IMR-90 (cell line): ENCODE measurements around the gene SCN11A. TPM values are rescaled to one million over a fixed set of nuclear protein-coding genes. Genes with fewer than 3 reads are reported as not detected.

Source experiments
- ATAC-seq: fragments of 200-7000 bp; cut with Tn5 transposase; 2 replicates; pipeline ENCODE4 v1.9.1; 2020; ENCODE audit warnings: low read depth, mild to moderate bottlenecking, moderate library complexity
- BruUV-seq: library from RNA; stranded (reverse); fragments of 400-500 nt; replicated peaks from 2 replicates; lab custom pipeline; 2021; lab: Mats Ljungman, UMichigan
- CTCF ChIA-PET: fragments of 300-600 bp; formaldehyde crosslinking; extraction: SDS; loops from one replicate; lab custom pipeline; 2021; ENCODE audit warnings: antibody characterized with exemption; lab: Yijun Ruan, JAX
- POLR2A ChIA-PET: fragments of 300-600 bp; sonication (Branson Sonifier 250); formaldehyde crosslinking; loops from one replicate; lab custom pipeline; 2022; ENCODE audit warnings: antibody characterized with exemption; ENCODE audit not compliant: unreplicated experiment; lab: Charles Lee
- DNase-seq: peaks from one replicate; pipeline ENCODE4 v3.0.0; 2013
- H2AFZ ChIP-seq: replicated peaks from 2 replicates; pipeline ENCODE3; 2013; ENCODE audit warnings: low read length, mild to moderate bottlenecking; ENCODE audit not compliant: poor library complexity
- H2AK5ac ChIP-seq: 2 replicates; pipeline ENCODE4 v1.6.1; 2013; ENCODE audit warnings: low read depth, low read length, inconsistent platforms
- H2AK9ac ChIP-seq: replicated peaks from 2 replicates; pipeline ENCODE3; 2013; ENCODE audit warnings: mild to moderate bottlenecking, low read depth, low read length, moderate library complexity; ENCODE audit not compliant: poor library complexity
- H2BK120ac ChIP-seq: 2 replicates; pipeline ENCODE4 v1.6.1; 2013; ENCODE audit warnings: low read depth, low read length, inconsistent platforms
- H2BK15ac ChIP-seq: 3 replicates; pipeline ENCODE4 v1.6.1; 2013; ENCODE audit warnings: low read depth, low read length, inconsistent platforms
- H2BK20ac ChIP-seq: 2 replicates; pipeline ENCODE4 v1.6.1; 2013; ENCODE audit warnings: low read depth, mild to moderate bottlenecking, inconsistent platforms, low read length, moderate library complexity
- H2BK5ac ChIP-seq: 2 replicates; pipeline ENCODE4 v1.6.1; 2013; ENCODE audit warnings: mild to moderate bottlenecking, low read depth, low read length, inconsistent platforms; ENCODE audit not compliant: poor library complexity, severe bottlenecking
- H3K14ac ChIP-seq: replicated peaks from 2 replicates; pipeline ENCODE4 v1.6.1; 2013; ENCODE audit warnings: low read depth, low read length, inconsistent platforms
- H3K18ac ChIP-seq: 2 replicates; pipeline ENCODE4 v1.6.1; 2013; ENCODE audit warnings: low read depth, low read length, control low read depth
- H3K23ac ChIP-seq: 2 replicates; pipeline ENCODE4 v1.6.1; 2013; ENCODE audit warnings: low read depth, low read length, inconsistent platforms
- H3K27ac ChIP-seq: 2 replicates; pipeline ENCODE4 v1.5.1; 2013; ENCODE audit warnings: mild to moderate bottlenecking, control low read depth, low read length; ENCODE audit not compliant: insufficient read depth
- H3K27me3 ChIP-seq: 2 replicates; pipeline ENCODE4 v1.6.1; 2013; ENCODE audit warnings: low read length; ENCODE audit not compliant: control insufficient read depth, insufficient read depth
- H3K36me3 ChIP-seq: 2 replicates; pipeline ENCODE4 v1.6.1; 2013; ENCODE audit warnings: low read length, mixed read lengths; ENCODE audit not compliant: control insufficient read depth, insufficient read depth
- H3K4ac ChIP-seq: 2 replicates; pipeline ENCODE4 v1.6.1; 2013; ENCODE audit warnings: low read depth, low read length, inconsistent platforms
- H3K4me1 ChIP-seq: 2 replicates; pipeline ENCODE4 v1.6.1; 2013; ENCODE audit warnings: low read length, mixed read lengths; ENCODE audit not compliant: control insufficient read depth, insufficient read depth
- H3K4me2 ChIP-seq: 2 replicates; pipeline ENCODE4 v1.6.1; 2013; ENCODE audit warnings: low read depth, mild to moderate bottlenecking, control low read depth, low read length, moderate library complexity
- H3K4me3 ChIP-seq: 2 replicates; pipeline ENCODE4 v1.5.1; 2013; ENCODE audit warnings: low read depth, mild to moderate bottlenecking, control low read depth, low read length, moderate library complexity; ENCODE audit not compliant: insufficient read depth
- H3K56ac ChIP-seq: 2 replicates; pipeline ENCODE4 v1.6.1; 2013; ENCODE audit warnings: low read length, inconsistent platforms; ENCODE audit not compliant: insufficient read depth; ENCODE audit errors: extremely low read depth
- H3K79me1 ChIP-seq, 2 experiments: 2 replicates each; pipeline ENCODE4 v1.6.1; 2013; ENCODE audit warnings: low read length in 2 of 2, inconsistent platforms in 1 of 2, low read depth in 1 of 2
- H3K9ac ChIP-seq: 2 replicates; pipeline ENCODE4 v1.6.1; 2013; ENCODE audit warnings: low read depth, low read length, control low read depth
- H3K9me1 ChIP-seq: 2 replicates; pipeline ENCODE4 v1.6.1; 2013; ENCODE audit warnings: low read length, inconsistent platforms; ENCODE audit not compliant: insufficient read depth
- H3K9me3 ChIP-seq: 2 replicates; pipeline ENCODE4 v1.6.1; 2013; ENCODE audit warnings: low read length; ENCODE audit not compliant: control insufficient read depth, insufficient read depth
- H4K20me1 ChIP-seq: 2 replicates; pipeline ENCODE4 v1.6.1; 2013; ENCODE audit warnings: low read length, inconsistent platforms; ENCODE audit not compliant: insufficient read depth
- H4K5ac ChIP-seq: 2 replicates; pipeline ENCODE4 v1.6.1; 2013; ENCODE audit warnings: mild to moderate bottlenecking, low read depth, low read length, control low read depth
- H4K8ac ChIP-seq, 2 experiments: 2 replicates each; pipeline ENCODE4 v1.6.1; 2013; ENCODE audit warnings: low read depth in 2 of 2, low read length in 2 of 2, control low read depth in 1 of 2, inconsistent platforms in 1 of 2
- H4K91ac ChIP-seq: 2 replicates; pipeline ENCODE4 v1.6.1; 2013; ENCODE audit warnings: low read depth, low read length, inconsistent platforms; ENCODE audit not compliant: insufficient read depth
- FOS ChIP-seq: fragments of 150-350 bp; IDR thresholded peaks from 2 replicates; pipeline ENCODE4 v1.6.1; 2016; ENCODE audit warnings: low read depth, low read length
- MAFK ChIP-seq: IDR thresholded peaks from 2 replicates; pipeline ENCODE4 v1.6.1; 2012; ENCODE audit warnings: low read depth, low read length, improper control_type of control experiment
- MXI1 ChIP-seq: IDR thresholded peaks from 2 replicates; pipeline ENCODE4 v1.6.1; 2012; ENCODE audit warnings: low read depth, mild to moderate bottlenecking, low read length, moderate library complexity, borderline replicate concordance
- RFX5 ChIP-seq: IDR thresholded peaks from 2 replicates; pipeline ENCODE4 v1.8.0; 2012; ENCODE audit warnings: low read depth, mild to moderate bottlenecking, low read length, moderate library complexity
- WGBS, 2 experiments: methylation state at CpG; one replicate each; pipeline versions ENCODE4 v1.1.5 to v1.1.7; 2013; ENCODE audit warnings: missing lambda C conversion rate in 2 of 2; ENCODE audit not compliant: insufficient read length in 1 of 2; ENCODE audit errors: extremely low coverage in 2 of 2; 5-methylcytosine and 5-hydroxymethylcytosine counted together
- dilution Hi-C: fragments of 300-500 bp; cut with HindIII; formaldehyde crosslinking; loops from one replicate; pipeline ENCODE4 v1.14.3; 2018; ENCODE audit warnings: low sequenced_read_pairs; ENCODE audit not compliant: unreplicated experiment
- in situ Hi-C: fragments of 300-500 bp; cut with MboI; formaldehyde crosslinking; loops from 3 replicates; pipeline ENCODE4 v1.14.3; 2019; ENCODE audit warnings: low sequenced_read_pairs, inconsistent platforms, mixed read lengths
- intact Hi-C: fragments of 100-400 bp; cut with micrococcal nuclease; formaldehyde crosslinking; loops from 2 replicates; pipeline ENCODE4 v1.10.0; 2022
- polyA plus RNA-seq, 3 experiments: library from polyadenylated mRNA; depleted of rRNA; stranded (reverse); fragments of >200 nt; gene quantifications; 2 replicates each; pipeline ENCODE4 v1.2.3, GENCODE V29; 2012; ENCODE audit warnings: low replicate concordance in 1 of 3
- total RNA-seq: library from RNA; depleted of rRNA; stranded (reverse); fragments of >200 nt; gene quantifications from 2 replicates; pipeline ENCODE4 v1.2.3, GENCODE V29; 2012
- TF ChIP-seq, protein P1 (sequence below): fragments of 150-350 bp; IDR thresholded peaks from 2 replicates; pipeline ENCODE4 v1.6.1; 2016; ENCODE audit warnings: low read depth, mild to moderate bottlenecking, low read length, moderate library complexity, borderline replicate concordance
- TF ChIP-seq, protein P2 (sequence below): conservative IDR thresholded peaks from 2 replicates; pipeline ENCODE4 v1.5.1; 2012; ENCODE audit warnings: mild to moderate bottlenecking, low read depth, low read length, improper control_type of control experiment

The SCN11A gene
- total and polyA plus RNA-seq, 2 of the 4 experiments (the other 2 are of a cell fraction): under 0.01 to 0.02 TPM

DNA sequence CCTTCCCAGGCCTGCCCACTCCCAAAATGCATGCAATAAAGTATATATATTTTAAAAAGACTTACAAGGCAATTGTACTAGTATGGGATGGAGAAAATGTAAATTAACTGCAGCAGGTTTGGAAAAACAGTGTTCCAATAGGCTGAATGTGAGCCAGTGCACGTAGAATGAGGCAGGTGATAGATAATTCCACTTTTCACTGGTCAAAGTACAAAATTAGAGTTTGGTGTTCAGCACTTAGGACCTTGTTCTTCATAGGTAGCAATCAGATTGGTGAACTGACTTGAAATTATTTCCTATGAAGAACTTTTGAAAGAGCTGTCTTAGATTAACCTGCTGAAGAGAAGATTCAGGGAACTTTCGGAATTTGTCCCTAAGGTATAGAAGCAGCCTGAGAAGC lies 2.0 kb upstream of the SCN11A start:
- no peak overlapping the region for H4K91ac ChIP-seq
- no peak overlapping the region for H3K56ac ChIP-seq
- no peak overlapping the region for H2AK5ac ChIP-seq
- no peak overlapping the region for H3K9ac ChIP-seq
- dilution Hi-C loops: no loop called here
- H3K23ac ChIP-seq: no peak overlapping the region
- H2BK20ac ChIP-seq: no peak overlapping the region
- H3K18ac ChIP-seq: no peak overlapping the region
- POLR2A ChIA-PET: no interaction called here
- H3K9me1 ChIP-seq: peaks cover 6% of the 10 kb centered on the region
- H4K5ac ChIP-seq: no peak overlapping the region
- no peak overlapping the region for H2BK120ac ChIP-seq
- H3K4me3 ChIP-seq: no peak overlapping the region
- no peak overlapping the region for H2AK9ac ChIP-seq
- no peaks in the 10 kb centered on the region; the same call in 1 of the 2 replicates for H4K20me1 ChIP-seq
- no TSS peak for BruUV-seq
- no CpG with 5 or more reads among the region's 2 CpGs for WGBS, 2 experiments
- TF ChIP-seq, protein P1, sequence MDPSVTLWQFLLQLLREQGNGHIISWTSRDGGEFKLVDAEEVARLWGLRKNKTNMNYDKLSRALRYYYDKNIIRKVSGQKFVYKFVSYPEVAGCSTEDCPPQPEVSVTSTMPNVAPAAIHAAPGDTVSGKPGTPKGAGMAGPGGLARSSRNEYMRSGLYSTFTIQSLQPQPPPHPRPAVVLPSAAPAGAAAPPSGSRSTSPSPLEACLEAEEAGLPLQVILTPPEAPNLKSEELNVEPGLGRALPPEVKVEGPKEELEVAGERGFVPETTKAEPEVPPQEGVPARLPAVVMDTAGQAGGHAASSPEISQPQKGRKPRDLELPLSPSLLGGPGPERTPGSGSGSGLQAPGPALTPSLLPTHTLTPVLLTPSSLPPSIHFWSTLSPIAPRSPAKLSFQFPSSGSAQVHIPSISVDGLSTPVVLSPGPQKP: no peak
- no peak for TF ChIP-seq FOS
- TF ChIP-seq, protein P2, sequence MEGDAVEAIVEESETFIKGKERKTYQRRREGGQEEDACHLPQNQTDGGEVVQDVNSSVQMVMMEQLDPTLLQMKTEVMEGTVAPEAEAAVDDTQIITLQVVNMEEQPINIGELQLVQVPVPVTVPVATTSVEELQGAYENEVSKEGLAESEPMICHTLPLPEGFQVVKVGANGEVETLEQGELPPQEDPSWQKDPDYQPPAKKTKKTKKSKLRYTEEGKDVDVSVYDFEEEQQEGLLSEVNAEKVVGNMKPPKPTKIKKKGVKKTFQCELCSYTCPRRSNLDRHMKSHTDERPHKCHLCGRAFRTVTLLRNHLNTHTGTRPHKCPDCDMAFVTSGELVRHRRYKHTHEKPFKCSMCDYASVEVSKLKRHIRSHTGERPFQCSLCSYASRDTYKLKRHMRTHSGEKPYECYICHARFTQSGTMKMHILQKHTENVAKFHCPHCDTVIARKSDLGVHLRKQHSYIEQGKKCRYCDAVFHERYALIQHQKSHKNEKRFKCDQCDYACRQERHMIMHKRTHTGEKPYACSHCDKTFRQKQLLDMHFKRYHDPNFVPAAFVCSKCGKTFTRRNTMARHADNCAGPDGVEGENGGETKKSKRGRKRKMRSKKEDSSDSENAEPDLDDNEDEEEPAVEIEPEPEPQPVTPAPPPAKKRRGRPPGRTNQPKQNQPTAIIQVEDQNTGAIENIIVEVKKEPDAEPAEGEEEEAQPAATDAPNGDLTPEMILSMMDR: no peak
- TF ChIP-seq RFX5: no peak
- no peak for TF ChIP-seq MXI1
- no peak for TF ChIP-seq MAFK
- H3K14ac ChIP-seq: no peak overlapping the region
- no peak overlapping the region for H2AFZ ChIP-seq
- H2BK15ac ChIP-seq: no peak overlapping the region
- CTCF ChIA-PET: no interaction called here
- H3K79me1 ChIP-seq: peaks cover 8 to 29% of the 10 kb centered on the region in 2 experiments
- no peak overlapping the region for H3K4ac ChIP-seq
- no peaks in the 10 kb centered on the region for H3K27me3 ChIP-seq
- H4K8ac ChIP-seq: no peak overlapping the region
- no peaks in the 10 kb centered on the region for H3K36me3 ChIP-seq
- H3K27ac ChIP-seq: no peak overlapping the region
- ATAC-seq (no peak), DNase-seq (no peak)
- in situ Hi-C loops: no loop called here
- no peak overlapping the region for H3K4me2 ChIP-seq
- intact Hi-C loops: no loop called here
- peaks cover 2% of the 10 kb centered on the region; the same call in 1 of the 2 replicates for H3K4me1 ChIP-seq
- H2BK5ac ChIP-seq: no peak overlapping the region
- H3K9me3 ChIP-seq: no peaks in the 10 kb centered on the region
